OCI-LY7 (cell line): ENCODE results near the gene RBBP7. TPM values are rescaled to one million over a fixed set of nuclear protein-coding genes. Genes with fewer than 3 reads are reported as not detected.

Experiments
- BruUV-seq: library from RNA; stranded (reverse); fragments of 400-500 nt; replicated peaks from 2 replicates; lab custom pipeline; 2021; lab: Mats Ljungman, UMichigan
- CTCF ChIA-PET: fragments of 300-600 bp; sonication (Branson Sonifier 250); formaldehyde crosslinking; loops from one replicate; lab custom pipeline; 2022; ENCODE audit warnings: antibody characterized with exemption; ENCODE audit not compliant: unreplicated experiment; lab: Charles Lee
- POLR2A ChIA-PET: fragments of 300-600 bp; sonication (Branson Sonifier 250); formaldehyde crosslinking; loops from one replicate; lab custom pipeline; 2022; ENCODE audit warnings: antibody characterized with exemption; lab: Charles Lee
- DNase-seq: peaks from one replicate; pipeline ENCODE4 v3.0.0-alpha.2; 2015; ENCODE audit warnings: low spot score
- H2AFZ ChIP-seq: fragments of 200-600 bp; sonication (generic), shearing (Covaris generic); 2 replicates; pipeline ENCODE4 v1.6.1; 2014; ENCODE audit warnings: mild to moderate bottlenecking, antibody characterized with exemption, low read length, moderate library complexity
- H3K27ac ChIP-seq: fragments of 200-600 bp; sonication (generic); 2 replicates; pipeline ENCODE4 v1.5.1; 2014; ENCODE audit warnings: mixed run types, low read depth, mild to moderate bottlenecking, moderate library complexity, low read length, inconsistent platforms; ENCODE audit not compliant: poor library complexity, severe bottlenecking
- H3K36me3 ChIP-seq: fragments of 200-600 bp; sonication (generic); 2 replicates; pipeline ENCODE4 v1.6.1; 2014; ENCODE audit warnings: mild to moderate bottlenecking, antibody characterized with exemption, low read length, moderate library complexity, mixed read lengths; ENCODE audit not compliant: insufficient read depth
- H3K4me1 ChIP-seq: fragments of 200-600 bp; sonication (generic); 2 replicates; pipeline ENCODE4 v1.5.1; 2014; ENCODE audit warnings: mild to moderate bottlenecking, low read length; ENCODE audit not compliant: insufficient read depth, poor library complexity, severe bottlenecking
- H3K4me2 ChIP-seq: fragments of 200-600 bp; sonication (generic); 2 replicates; pipeline ENCODE4 v1.6.1; 2014; ENCODE audit warnings: mild to moderate bottlenecking, low read length
- H3K4me3 ChIP-seq: fragments of 200-600 bp; sonication (generic); 2 replicates; pipeline ENCODE4 v1.5.1; 2014; ENCODE audit warnings: mild to moderate bottlenecking, low read depth, low read length; ENCODE audit not compliant: poor library complexity, severe bottlenecking
- H3K79me2 ChIP-seq: fragments of 200-600 bp; sonication (generic); 2 replicates; pipeline ENCODE4 v1.6.1; 2016; ENCODE audit warnings: low read depth, mild to moderate bottlenecking, low read length, moderate library complexity, mixed read lengths; ENCODE audit not compliant: insufficient read depth
- H3K9me2 ChIP-seq: fragments of 200-600 bp; sonication (generic); 2 replicates; pipeline ENCODE4 v1.6.1; 2016; ENCODE audit warnings: mild to moderate bottlenecking, low read length, mixed read lengths; ENCODE audit not compliant: insufficient read depth
- H3K9me3 ChIP-seq: fragments of 200-600 bp; sonication (generic); 2 replicates; pipeline ENCODE4 v1.6.1; 2014; ENCODE audit warnings: mild to moderate bottlenecking, mixed run types, low read length, mixed read lengths
- H4K20me1 ChIP-seq: fragments of 200-600 bp; sonication (generic); 2 replicates; pipeline ENCODE4 v1.6.1; 2014; ENCODE audit warnings: mild to moderate bottlenecking, antibody characterized with exemption, low read length, moderate library complexity, mixed read lengths; ENCODE audit not compliant: insufficient read depth
- EZH2phosphoT487 ChIP-seq: fragments of 200-600 bp; sonication (generic); IDR thresholded peaks from 2 replicates; pipeline ENCODE4 v1.6.1; 2018; ENCODE audit warnings: low read depth, borderline replicate concordance, mild to moderate bottlenecking, mixed run types, antibody characterized with exemption, low read length, moderate library complexity, mixed read lengths
- intact Hi-C: fragments of 100-400 bp; cut with micrococcal nuclease; formaldehyde crosslinking; loops from one replicate; pipeline ENCODE4 v1.10.0; 2022; ENCODE audit not compliant: unreplicated experiment
- total RNA-seq, 2 experiments: library from RNA; depleted of rRNA in 1 of 2; stranded (reverse); fragments of >200 nt in 1 of 2; shearing (Covaris generic) in 1 of 2; gene quantifications; 2 replicates each; pipeline ENCODE4 v1.2.3, GENCODE V29; 2014 to 2022
- TF ChIP-seq, protein P1 (sequence below): fragments of 200-600 bp; sonication (generic); conservative IDR thresholded peaks from 2 replicates; pipeline ENCODE4 v1.5.1; 2014; ENCODE audit warnings: mild to moderate bottlenecking, antibody characterized with exemption, low read length, moderate library complexity, mixed read lengths

Gene RBBP7
- total RNA-seq, 2 experiments from 2014 or later: 161 to 251 TPM

- Histone ChIP-seq H3K27ac (peak overlapping the region; percentile 78), H3K36me3 (no peaks in the 10 kb centered on the region), H2AFZ (peak overlapping the region; percentile 93), H3K4me1 (peaks cover 43% of the 10 kb centered on the region), H3K79me2 (no peaks in the 10 kb centered on the region), H4K20me1 (no peaks in the 10 kb centered on the region), H3K9me2 (no peaks in the 10 kb centered on the region), H3K4me2 (peak overlapping the region; percentile 81), H3K9me3 (no peaks in the 10 kb centered on the region), H3K4me3 (peak overlapping the region; percentile 58)
- intact Hi-C loops: loop anchor here (2.0 kb wide), 1 partner anchor 65 kb away; the partner anchor contains the start of gene REPS2
- ChIA-PET POLR2A (interaction anchor here (0.6 to 6.3 kb wide), 11 partner anchors 9 to 1470 kb away, joined by 3 to 73 read pairs (median 4); partner anchors contain the start of gene REPS2), CTCF (interaction anchor here (0.9 to 3.5 kb wide), 5 partner anchors 9 to 164 kb away, joined by 3 to 20 read pairs (median 4); no protein-coding TSS in a partner anchor)
- no TSS peak for BruUV-seq
- no peak for TF ChIP-seq EZH2phosphoT487
- TF ChIP-seq, protein P1, sequence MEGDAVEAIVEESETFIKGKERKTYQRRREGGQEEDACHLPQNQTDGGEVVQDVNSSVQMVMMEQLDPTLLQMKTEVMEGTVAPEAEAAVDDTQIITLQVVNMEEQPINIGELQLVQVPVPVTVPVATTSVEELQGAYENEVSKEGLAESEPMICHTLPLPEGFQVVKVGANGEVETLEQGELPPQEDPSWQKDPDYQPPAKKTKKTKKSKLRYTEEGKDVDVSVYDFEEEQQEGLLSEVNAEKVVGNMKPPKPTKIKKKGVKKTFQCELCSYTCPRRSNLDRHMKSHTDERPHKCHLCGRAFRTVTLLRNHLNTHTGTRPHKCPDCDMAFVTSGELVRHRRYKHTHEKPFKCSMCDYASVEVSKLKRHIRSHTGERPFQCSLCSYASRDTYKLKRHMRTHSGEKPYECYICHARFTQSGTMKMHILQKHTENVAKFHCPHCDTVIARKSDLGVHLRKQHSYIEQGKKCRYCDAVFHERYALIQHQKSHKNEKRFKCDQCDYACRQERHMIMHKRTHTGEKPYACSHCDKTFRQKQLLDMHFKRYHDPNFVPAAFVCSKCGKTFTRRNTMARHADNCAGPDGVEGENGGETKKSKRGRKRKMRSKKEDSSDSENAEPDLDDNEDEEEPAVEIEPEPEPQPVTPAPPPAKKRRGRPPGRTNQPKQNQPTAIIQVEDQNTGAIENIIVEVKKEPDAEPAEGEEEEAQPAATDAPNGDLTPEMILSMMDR: no peak
- peak; percentile 67 for DNase-seq
Observed at GRCh38 chrX:16882169-16882568, 12.0 kb upstream of the RBBP7 start.

GRCh38 chrX:16876696-16877095, 6.5 kb upstream of the RBBP7 start:
- H3K9me2 ChIP-seq: no peaks in the 10 kb centered on the region
- CTCF ChIA-PET: no interaction called here

More at GRCh38 chrX:16876696-16877095, 6.5 kb upstream of the RBBP7 start:
- Histone ChIP-seq H3K79me2 (no peaks in the 10 kb centered on the region), H3K4me3 (no peak overlapping the region), H3K4me2 (no peak overlapping the region), H3K27ac (no peak overlapping the region), H3K36me3 (no peaks in the 10 kb centered on the region), H4K20me1 (no peaks in the 10 kb centered on the region), H3K4me1 (peaks cover 52% of the 10 kb centered on the region), H3K9me3 (no peaks in the 10 kb centered on the region), H2AFZ (no peak overlapping the region; the same call in 1 of the 2 replicates)
- no peak for DNase-seq
- intact Hi-C loops: no loop called here
- TF ChIP-seq, protein P1: no peak
- TF ChIP-seq EZH2phosphoT487: no peak
- BruUV-seq: no TSS peak
- POLR2A ChIA-PET: no interaction called here
